Heart left ventricle (tissue), 13 donors: ENCODE results near the gene ZNF786.

Experiments
- POLR2A ChIP-seq, 2 donors: fragments of 450-650 bp; IDR thresholded peaks; one replicate each; pipeline ENCODE4 v1.6.1; 2017; ENCODE audit warnings: antibody characterized with exemption in 2 of 2, mild to moderate bottlenecking in 2 of 2, moderate library complexity in 2 of 2
- TF ChIP-seq, protein P1 (sequence below), 12 donors: fragments of 200-600 bp; sonication (generic) in 4 of 12; IDR thresholded peaks; one replicate each; pipeline versions ENCODE4 v1.5.0 to v1.8.0; 2018 to 2022; ENCODE audit warnings: antibody characterized with exemption in 12 of 12, mild to moderate bottlenecking in 5 of 12
- donor health status: ischemic (EF 13 %, LVEDD 7.1; RV severe dilation, severe dysfunction).
- donor health status: DM: no; HTN: yes; CAD: no.
- donor health status: DM: no; HTN: no; CAD: no.
- donor health status: ischemic (EF 25% LVEDD 6.9; RV normal size, moderate dysfunction).
- donor health status: ischemic (EF 25% LVEDD 5.7; RV mildly dilated, moderate dysfunction).
- donor health status: ischemic (EF 35%, LVEDD 5.7; RV mildly dilated, moderate dysfunction).
- donor health status: nonischemic (EF 11% LVEDD 7.7; RV severe dilation, severe dysfunction).
- donor health status: DM: yes; HTN: yes; CAD: no.
- donor health status: PGD.
- donor health status: ischemic (EF 29% LVEDD 5.4; RV normal size, mild dysfunction).
- donor health status: nonischemic (EF 23%, LVEDD 6.1; RV moderate dilation, normal function).

DNA sequence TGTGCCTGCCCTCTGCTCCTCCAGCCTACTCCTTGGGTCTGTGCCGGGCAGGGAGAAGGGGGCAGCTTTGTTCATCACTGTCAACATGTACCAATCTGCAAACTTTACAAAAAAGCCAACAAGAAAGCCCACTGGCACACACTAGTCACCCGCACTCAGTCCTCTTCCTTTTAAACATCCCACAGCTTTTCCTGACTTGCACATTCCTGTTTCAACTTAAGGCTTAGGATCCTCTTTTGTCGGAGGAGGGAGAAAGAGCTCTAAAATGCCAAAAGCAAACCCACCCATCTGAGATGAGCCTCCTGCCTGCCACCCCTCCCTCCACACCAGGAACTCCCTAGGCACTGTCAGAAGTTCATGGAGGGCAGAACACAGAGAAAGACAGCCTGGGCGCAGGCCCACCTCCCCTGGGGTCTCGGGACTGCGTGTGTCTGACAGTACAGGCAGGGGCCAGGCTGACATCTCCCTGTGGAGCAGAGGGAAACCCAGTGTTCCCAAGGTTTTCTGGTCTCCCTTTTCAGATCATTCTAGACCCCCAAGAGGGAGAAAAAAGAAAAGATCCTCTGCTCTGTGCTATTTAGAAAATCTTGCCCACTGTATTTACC is 67.7 kb downstream of the ZNF786 start:
- TF ChIP-seq, protein P1, sequence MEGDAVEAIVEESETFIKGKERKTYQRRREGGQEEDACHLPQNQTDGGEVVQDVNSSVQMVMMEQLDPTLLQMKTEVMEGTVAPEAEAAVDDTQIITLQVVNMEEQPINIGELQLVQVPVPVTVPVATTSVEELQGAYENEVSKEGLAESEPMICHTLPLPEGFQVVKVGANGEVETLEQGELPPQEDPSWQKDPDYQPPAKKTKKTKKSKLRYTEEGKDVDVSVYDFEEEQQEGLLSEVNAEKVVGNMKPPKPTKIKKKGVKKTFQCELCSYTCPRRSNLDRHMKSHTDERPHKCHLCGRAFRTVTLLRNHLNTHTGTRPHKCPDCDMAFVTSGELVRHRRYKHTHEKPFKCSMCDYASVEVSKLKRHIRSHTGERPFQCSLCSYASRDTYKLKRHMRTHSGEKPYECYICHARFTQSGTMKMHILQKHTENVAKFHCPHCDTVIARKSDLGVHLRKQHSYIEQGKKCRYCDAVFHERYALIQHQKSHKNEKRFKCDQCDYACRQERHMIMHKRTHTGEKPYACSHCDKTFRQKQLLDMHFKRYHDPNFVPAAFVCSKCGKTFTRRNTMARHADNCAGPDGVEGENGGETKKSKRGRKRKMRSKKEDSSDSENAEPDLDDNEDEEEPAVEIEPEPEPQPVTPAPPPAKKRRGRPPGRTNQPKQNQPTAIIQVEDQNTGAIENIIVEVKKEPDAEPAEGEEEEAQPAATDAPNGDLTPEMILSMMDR (IDR thresholded peaks at IDR 0.05), result no peak
- no peak for TF ChIP-seq POLR2A (IDR thresholded peaks at IDR 0.05)
